Ammon's horn (tissue), 1 donor: ENCODE measurements around the gene CARS1.

Experiments used
- DNase-seq: peaks from one replicate; pipeline ENCODE4 v3.0.0-alpha.2; 2016; ENCODE audit warnings: low spot score

CARS1 gene

GRCh38 chr11:2991452-2992233 is 65.6 kb downstream of the CARS1 start:
- peak; percentile 36 for DNase-seq

GRCh38 chr11:2990617-2991451 is 66.4 kb downstream of the CARS1 start:
- no peak for DNase-seq

- no peak for DNase-seq
Observed at GRCh38 chr11:2989551-2989950, 67.7 kb downstream of the CARS1 start.

GRCh38 chr11:2989006-2989405 is 68.2 kb downstream of the CARS1 start:
- DNase-seq, result no peak

- no peak for DNase-seq
Observed at GRCh38 chr11:2987881-2988861, 69.1 kb downstream of the CARS1 start.

GRCh38 chr11:2983908-2984307 is 73.3 kb downstream of the CARS1 start:
- DNase-seq, result no peak

GRCh38 chr11:2982214-2982613 is 75.0 kb downstream of the CARS1 start:
- no peak for DNase-seq

GRCh38 chr11:2981130-2981529 is 76.1 kb downstream of the CARS1 start:
- no peak for DNase-seq

- no peak for DNase-seq
Observed at GRCh38 chr11:2980168-2980840, 76.9 kb downstream of the CARS1 start.

GRCh38 chr11:2977113-2977512 is 80.1 kb downstream of the CARS1 start:
- DNase-seq, result no peak

GRCh38 chr11:2976294-2977063 is 80.7 kb downstream of the CARS1 start:
- DNase-seq, result no peak

- peak; percentile 83 for DNase-seq
Observed at GRCh38 chr11:2975594-2975993, 81.6 kb downstream of the CARS1 start.

GRCh38 chr11:2974272-2974671 is 83.0 kb downstream of the CARS1 start:
- DNase-seq, result no peak

- no peak for DNase-seq
Observed at GRCh38 chr11:2968341-2968900, 88.8 kb downstream of the CARS1 start.

- DNase-seq, result no peak
Observed at GRCh38 chr11:2964782-2965181, 92.4 kb downstream of the CARS1 start.

GRCh38 chr11:2963761-2964160 is 93.5 kb downstream of the CARS1 start:
- no peak for DNase-seq

- DNase-seq, result no peak
Observed at GRCh38 chr11:2963112-2963754, 94.0 kb downstream of the CARS1 start.

- no peak for DNase-seq
Observed at GRCh38 chr11:2961080-2961479, 96.1 kb downstream of the CARS1 start.

GRCh38 chr11:2960139-2960538 is 97.1 kb downstream of the CARS1 start:
- DNase-seq, result no peak

GRCh38 chr11:2958251-2958650 is 99.0 kb downstream of the CARS1 start:
- DNase-seq, result no peak
